GM23338 (cell line): ENCODE data around the gene SCRG1. TPM values are rescaled to one million over a fixed set of nuclear protein-coding genes. Genes with fewer than 3 reads are reported as not detected.

Experiments
- ATAC-seq: fragments of 200-7000 bp; cut with Tn5 transposase; 3 replicates; pipeline ENCODE4 v1.9.1; 2020
- DNase-seq: peaks from one replicate; pipeline ENCODE4 v3.0.0-alpha.2; 2015; ENCODE audit warnings: low spot score
- H2AFZ ChIP-seq: fragments of 200-600 bp; sonication (generic); 2 replicates; pipeline ENCODE4 v1.8.0; 2016; ENCODE audit warnings: antibody characterized with exemption, mild to moderate bottlenecking, moderate library complexity
- H3F3A ChIP-seq: fragments of 200-600 bp; sonication (generic); replicated peaks from 2 replicates; pipeline ENCODE4 v1.8.0; 2017; ENCODE audit warnings: antibody characterized with exemption, mixed run types, low read depth
- H3K27ac ChIP-seq: fragments of 200-600 bp; sonication (generic); 2 replicates; pipeline ENCODE4 v1.6.1; 2016; ENCODE audit warnings: low read depth
- H3K27me3 ChIP-seq: fragments of 200-600 bp; sonication (generic); 2 replicates; pipeline ENCODE4 v1.8.0; 2016; ENCODE audit warnings: mild to moderate bottlenecking, mixed run types, moderate library complexity; ENCODE audit not compliant: insufficient read depth
- H3K36me3 ChIP-seq: fragments of 200-600 bp; sonication (generic); 2 replicates; pipeline ENCODE4 v1.8.0; 2016; ENCODE audit warnings: mild to moderate bottlenecking; ENCODE audit not compliant: insufficient read depth
- H3K4me1 ChIP-seq: fragments of 200-600 bp; sonication (generic); 2 replicates; pipeline ENCODE4 v1.8.0; 2016; ENCODE audit warnings: mild to moderate bottlenecking, moderate library complexity; ENCODE audit not compliant: insufficient read depth
- H3K4me2 ChIP-seq: fragments of 200-600 bp; sonication (generic); 2 replicates; pipeline ENCODE4 v1.7.1; 2017; ENCODE audit warnings: mixed run types
- H3K4me3 ChIP-seq: fragments of 200-600 bp; sonication (generic); 2 replicates; pipeline ENCODE4 v1.6.1; 2016; ENCODE audit warnings: mixed run types
- H3K79me2 ChIP-seq: fragments of 200-600 bp; sonication (generic); replicated peaks from 2 replicates; pipeline ENCODE4 v1.8.0; 2017; ENCODE audit warnings: mild to moderate bottlenecking; ENCODE audit not compliant: insufficient read depth
- H3K9me2 ChIP-seq: fragments of 200-600 bp; sonication (generic); 2 replicates; pipeline ENCODE4 v1.8.0; 2017; ENCODE audit not compliant: insufficient read depth
- H4K20me1 ChIP-seq: fragments of 200-600 bp; sonication (generic); replicated peaks from 2 replicates; pipeline ENCODE4 v1.8.0; 2017; ENCODE audit warnings: mild to moderate bottlenecking; ENCODE audit not compliant: insufficient read depth
- H3K27ac Mint-ChIP-seq: 2 replicates; pipeline ENCODE4 v1.8.0; 2020; ENCODE audit warnings: inconsistent platforms, mild to moderate bottlenecking, moderate library complexity, mixed read lengths
- H3K27me3 Mint-ChIP-seq: 3 replicates; pipeline ENCODE4 v1.8.0; 2022; ENCODE audit warnings: low read depth, mild to moderate bottlenecking, moderate library complexity, mixed read lengths, inconsistent platforms; ENCODE audit not compliant: insufficient read depth, poor library complexity
- H3K36me3 Mint-ChIP-seq: 3 replicates; pipeline ENCODE4 v1.8.0; 2021; ENCODE audit warnings: low read depth, mild to moderate bottlenecking, inconsistent platforms, moderate library complexity, mixed read lengths
- H3K4me1 Mint-ChIP-seq: 3 replicates; pipeline ENCODE4 v1.8.0; 2020; ENCODE audit warnings: mild to moderate bottlenecking, inconsistent platforms, mixed read lengths
- H3K4me3 Mint-ChIP-seq: 3 replicates; pipeline ENCODE4 v1.8.0; 2021; ENCODE audit warnings: moderate library complexity, mild to moderate bottlenecking, inconsistent platforms, mixed read lengths
- H3K9me3 Mint-ChIP-seq: 3 replicates; pipeline ENCODE4 v1.8.0; 2020; ENCODE audit warnings: moderate library complexity, mild to moderate bottlenecking, inconsistent platforms, mixed read lengths
- CREB1 ChIP-seq: fragments of 250-450 bp; sonication (Bioruptor Pico); IDR thresholded peaks from 2 replicates; pipeline ENCODE4 v1.5.0; 2020; ENCODE audit warnings: low read depth, mild to moderate bottlenecking, moderate library complexity
- EZH2 ChIP-seq: fragments of 200-600 bp; sonication (generic); IDR thresholded peaks from one replicate; pipeline ENCODE4 v1.8.0; 2017; ENCODE audit warnings: antibody characterized with exemption, mild to moderate bottlenecking, low read depth; ENCODE audit not compliant: unreplicated experiment
- EZH2phosphoT487 ChIP-seq: fragments of 200-600 bp; sonication (generic); IDR thresholded peaks from one replicate; pipeline ENCODE4 v1.8.1; 2018; ENCODE audit warnings: antibody characterized with exemption; ENCODE audit not compliant: unreplicated experiment
- JUNB ChIP-seq: IDR thresholded peaks from one replicate; pipeline ENCODE4 v1.6.1; 2016; ENCODE audit warnings: antibody characterized with exemption; ENCODE audit not compliant: unreplicated experiment
- NANOG ChIP-seq: IDR thresholded peaks from 2 replicates; pipeline ENCODE4 v1.6.1; 2016; ENCODE audit warnings: antibody characterized with exemption, borderline replicate concordance
- POLR2AphosphoS5 ChIP-seq: IDR thresholded peaks from 2 replicates; pipeline ENCODE4 v1.6.1; 2016; ENCODE audit warnings: antibody characterized with exemption, low read depth
- STAT1 ChIP-seq: IDR thresholded peaks from one replicate; pipeline ENCODE4 v1.6.1; 2016; ENCODE audit warnings: antibody characterized with exemption; ENCODE audit not compliant: unreplicated experiment
- ZNF114 ChIP-seq: fragments of 250-450 bp; sonication (Bioruptor Pico); IDR thresholded peaks from 2 replicates; pipeline ENCODE4 v1.5.0; 2020; ENCODE audit warnings: mild to moderate bottlenecking, moderate library complexity
- ZNF331 ChIP-seq: fragments of 250-450 bp; sonication (Bioruptor Pico); IDR thresholded peaks from 2 replicates; pipeline ENCODE4 v1.5.0; 2020; ENCODE audit warnings: low read depth, mild to moderate bottlenecking, moderate library complexity
- polyA plus RNA-seq: library from polyadenylated mRNA; unstranded; fragments of >200 nt; fragmentation: Nextera tagmentation; extraction: Ambion mirVana; gene quantifications from 2 replicates; pipeline ENCODE4 v1.2.1, GENCODE V29; 2016
- total RNA-seq: library from RNA; depleted of rRNA; stranded (reverse); fragments of >200 nt; shearing (Covaris generic); gene quantifications from 2 replicates; pipeline ENCODE4 v1.2.3, GENCODE V29; 2014
- TF ChIP-seq, protein P1 (sequence below): IDR thresholded peaks from one replicate; pipeline ENCODE4 v1.6.1; 2018; ENCODE audit warnings: antibody characterized with exemption; ENCODE audit not compliant: unreplicated experiment
- TF ChIP-seq, protein P2 (sequence below): fragments of 250-450 bp; sonication (Bioruptor Pico); IDR thresholded peaks from 2 replicates; pipeline ENCODE4 v1.5.0; 2020; ENCODE audit warnings: mild to moderate bottlenecking, moderate library complexity
- TF ChIP-seq, protein P3 (sequence below): IDR thresholded peaks from 2 replicates; pipeline ENCODE4 v1.6.1; 2016; ENCODE audit warnings: antibody characterized with exemption
- TF ChIP-seq, protein P4 (sequence below), 2 experiments: fragments of 200-600 bp in 1 of 2; sonication (generic) in 1 of 2; conservative IDR thresholded peaks; 2 replicates each; pipeline versions ENCODE4 v1.5.1 to v1.6.1; 2016 to 2017; ENCODE audit warnings: antibody characterized with exemption in 2 of 2, low read depth in 2 of 2, mild to moderate bottlenecking in 2 of 2, moderate library complexity in 1 of 2

The SCRG1 gene
- total and polyA plus RNA-seq, 2 experiments from 2014 or later: 0.45 TPM; not detected in 1

DNA sequence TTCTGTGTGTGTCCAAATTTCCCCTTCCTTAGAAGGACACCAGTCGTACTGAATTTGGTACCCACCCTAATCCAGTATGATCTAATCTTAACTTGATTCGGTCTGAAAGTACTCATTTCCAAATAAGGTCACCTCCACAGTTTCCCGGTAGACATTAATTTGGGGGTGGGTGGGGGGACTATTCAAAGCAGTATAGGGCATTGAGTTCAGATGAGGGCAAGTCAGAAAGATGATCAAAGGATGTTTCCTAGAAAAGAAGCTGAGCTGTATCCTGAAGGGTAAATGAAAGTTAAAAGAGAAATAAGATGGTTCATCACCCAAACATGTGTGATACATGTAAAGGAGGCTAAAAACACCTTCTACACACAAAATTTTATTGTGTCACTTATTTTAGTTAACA lies 42.0 kb upstream of the SCRG1 start:
- Histone ChIP-seq H3K9me2 (no peaks in the 10 kb centered on the region), H2AFZ (no peak overlapping the region), H3K27me3 (no peaks in the 10 kb centered on the region), H3K4me2 (no peak overlapping the region), H3K79me2 (no peaks in the 10 kb centered on the region), H3K4me1 (peaks cover 10% of the 10 kb centered on the region), H3K36me3 (no peaks in the 10 kb centered on the region), H3K4me3 (no peak overlapping the region), H3K27ac (no peak overlapping the region), H3F3A (no peaks in the 10 kb centered on the region), H4K20me1 (no peaks in the 10 kb centered on the region)
- Mint-ChIP-seq H3K27me3 (no peaks in the 10 kb centered on the region), H3K36me3 (no peaks in the 10 kb centered on the region), H3K4me1 (peaks cover 15% of the 10 kb centered on the region), H3K27ac (no peak overlapping the region), H3K4me3 (no peak overlapping the region), H3K9me3 (no peaks in the 10 kb centered on the region)
- DNase-seq (no peak), ATAC-seq (no peak)
- no peak for TF ChIP-seq ZNF331 (CRISPR knock-in tag)
- no peak for TF ChIP-seq JUNB
- TF ChIP-seq, protein P1, sequence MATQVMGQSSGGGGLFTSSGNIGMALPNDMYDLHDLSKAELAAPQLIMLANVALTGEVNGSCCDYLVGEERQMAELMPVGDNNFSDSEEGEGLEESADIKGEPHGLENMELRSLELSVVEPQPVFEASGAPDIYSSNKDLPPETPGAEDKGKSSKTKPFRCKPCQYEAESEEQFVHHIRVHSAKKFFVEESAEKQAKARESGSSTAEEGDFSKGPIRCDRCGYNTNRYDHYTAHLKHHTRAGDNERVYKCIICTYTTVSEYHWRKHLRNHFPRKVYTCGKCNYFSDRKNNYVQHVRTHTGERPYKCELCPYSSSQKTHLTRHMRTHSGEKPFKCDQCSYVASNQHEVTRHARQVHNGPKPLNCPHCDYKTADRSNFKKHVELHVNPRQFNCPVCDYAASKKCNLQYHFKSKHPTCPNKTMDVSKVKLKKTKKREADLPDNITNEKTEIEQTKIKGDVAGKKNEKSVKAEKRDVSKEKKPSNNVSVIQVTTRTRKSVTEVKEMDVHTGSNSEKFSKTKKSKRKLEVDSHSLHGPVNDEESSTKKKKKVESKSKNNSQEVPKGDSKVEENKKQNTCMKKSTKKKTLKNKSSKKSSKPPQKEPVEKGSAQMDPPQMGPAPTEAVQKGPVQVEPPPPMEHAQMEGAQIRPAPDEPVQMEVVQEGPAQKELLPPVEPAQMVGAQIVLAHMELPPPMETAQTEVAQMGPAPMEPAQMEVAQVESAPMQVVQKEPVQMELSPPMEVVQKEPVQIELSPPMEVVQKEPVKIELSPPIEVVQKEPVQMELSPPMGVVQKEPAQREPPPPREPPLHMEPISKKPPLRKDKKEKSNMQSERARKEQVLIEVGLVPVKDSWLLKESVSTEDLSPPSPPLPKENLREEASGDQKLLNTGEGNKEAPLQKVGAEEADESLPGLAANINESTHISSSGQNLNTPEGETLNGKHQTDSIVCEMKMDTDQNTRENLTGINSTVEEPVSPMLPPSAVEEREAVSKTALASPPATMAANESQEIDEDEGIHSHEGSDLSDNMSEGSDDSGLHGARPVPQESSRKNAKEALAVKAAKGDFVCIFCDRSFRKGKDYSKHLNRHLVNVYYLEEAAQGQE: no peak
- no peak for TF ChIP-seq POLR2AphosphoS5
- no peak for TF ChIP-seq STAT1
- TF ChIP-seq, protein P2, sequence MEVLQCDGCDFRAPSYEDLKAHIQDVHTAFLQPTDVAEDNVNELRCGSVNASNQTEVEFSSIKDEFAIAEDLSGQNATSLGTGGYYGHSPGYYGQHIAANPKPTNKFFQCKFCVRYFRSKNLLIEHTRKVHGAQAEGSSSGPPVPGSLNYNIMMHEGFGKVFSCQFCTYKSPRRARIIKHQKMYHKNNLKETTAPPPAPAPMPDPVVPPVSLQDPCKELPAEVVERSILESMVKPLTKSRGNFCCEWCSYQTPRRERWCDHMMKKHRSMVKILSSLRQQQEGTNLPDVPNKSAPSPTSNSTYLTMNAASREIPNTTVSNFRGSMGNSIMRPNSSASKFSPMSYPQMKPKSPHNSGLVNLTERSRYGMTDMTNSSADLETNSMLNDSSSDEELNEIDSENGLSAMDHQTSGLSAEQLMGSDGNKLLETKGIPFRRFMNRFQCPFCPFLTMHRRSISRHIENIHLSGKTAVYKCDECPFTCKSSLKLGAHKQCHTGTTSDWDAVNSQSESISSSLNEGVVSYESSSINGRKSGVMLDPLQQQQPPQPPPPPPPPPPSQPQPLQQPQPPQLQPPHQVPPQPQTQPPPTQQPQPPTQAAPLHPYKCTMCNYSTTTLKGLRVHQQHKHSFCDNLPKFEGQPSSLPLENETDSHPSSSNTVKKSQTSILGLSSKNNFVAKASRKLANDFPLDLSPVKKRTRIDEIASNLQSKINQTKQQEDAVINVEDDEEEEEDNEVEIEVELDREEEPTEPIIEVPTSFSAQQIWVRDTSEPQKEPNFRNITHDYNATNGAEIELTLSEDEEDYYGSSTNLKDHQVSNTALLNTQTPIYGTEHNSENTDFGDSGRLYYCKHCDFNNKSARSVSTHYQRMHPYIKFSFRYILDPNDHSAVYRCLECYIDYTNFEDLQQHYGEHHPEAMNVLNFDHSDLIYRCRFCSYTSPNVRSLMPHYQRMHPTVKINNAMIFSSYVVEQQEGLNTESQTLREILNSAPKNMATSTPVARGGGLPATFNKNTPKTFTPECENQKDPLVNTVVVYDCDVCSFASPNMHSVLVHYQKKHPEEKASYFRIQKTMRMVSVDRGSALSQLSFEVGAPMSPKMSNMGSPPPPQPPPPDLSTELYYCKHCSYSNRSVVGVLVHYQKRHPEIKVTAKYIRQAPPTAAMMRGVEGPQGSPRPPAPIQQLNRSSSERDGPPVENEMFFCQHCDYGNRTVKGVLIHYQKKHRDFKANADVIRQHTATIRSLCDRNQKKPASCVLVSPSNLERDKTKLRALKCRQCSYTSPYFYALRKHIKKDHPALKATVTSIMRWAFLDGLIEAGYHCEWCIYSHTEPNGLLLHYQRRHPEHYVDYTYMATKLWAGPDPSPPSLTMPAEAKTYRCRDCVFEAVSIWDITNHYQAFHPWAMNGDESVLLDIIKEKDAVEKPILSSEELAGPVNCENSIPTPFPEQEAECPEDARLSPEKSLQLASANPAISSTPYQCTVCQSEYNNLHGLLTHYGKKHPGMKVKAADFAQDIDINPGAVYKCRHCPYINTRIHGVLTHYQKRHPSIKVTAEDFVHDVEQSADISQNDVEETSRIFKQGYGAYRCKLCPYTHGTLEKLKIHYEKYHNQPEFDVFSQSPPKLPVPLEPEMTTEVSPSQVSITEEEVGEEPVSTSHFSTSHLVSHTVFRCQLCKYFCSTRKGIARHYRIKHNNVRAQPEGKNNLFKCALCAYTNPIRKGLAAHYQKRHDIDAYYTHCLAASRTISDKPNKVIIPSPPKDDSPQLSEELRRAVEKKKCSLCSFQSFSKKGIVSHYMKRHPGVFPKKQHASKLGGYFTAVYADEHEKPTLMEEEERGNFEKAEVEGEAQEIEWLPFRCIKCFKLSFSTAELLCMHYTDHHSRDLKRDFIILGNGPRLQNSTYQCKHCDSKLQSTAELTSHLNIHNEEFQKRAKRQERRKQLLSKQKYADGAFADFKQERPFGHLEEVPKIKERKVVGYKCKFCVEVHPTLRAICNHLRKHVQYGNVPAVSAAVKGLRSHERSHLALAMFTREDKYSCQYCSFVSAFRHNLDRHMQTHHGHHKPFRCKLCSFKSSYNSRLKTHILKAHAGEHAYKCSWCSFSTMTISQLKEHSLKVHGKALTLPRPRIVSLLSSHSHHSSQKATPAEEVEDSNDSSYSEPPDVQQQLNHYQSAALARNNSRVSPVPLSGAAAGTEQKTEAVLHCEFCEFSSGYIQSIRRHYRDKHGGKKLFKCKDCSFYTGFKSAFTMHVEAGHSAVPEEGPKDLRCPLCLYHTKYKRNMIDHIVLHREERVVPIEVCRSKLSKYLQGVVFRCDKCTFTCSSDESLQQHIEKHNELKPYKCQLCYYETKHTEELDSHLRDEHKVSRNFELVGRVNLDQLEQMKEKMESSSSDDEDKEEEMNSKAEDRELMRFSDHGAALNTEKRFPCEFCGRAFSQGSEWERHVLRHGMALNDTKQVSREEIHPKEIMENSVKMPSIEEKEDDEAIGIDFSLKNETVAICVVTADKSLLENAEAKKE (CRISPR knock-in tag): no peak
- TF ChIP-seq ZNF114 (CRISPR knock-in tag): no peak
- TF ChIP-seq EZH2: no peak
- no peak for TF ChIP-seq EZH2phosphoT487
- TF ChIP-seq, protein P3, sequence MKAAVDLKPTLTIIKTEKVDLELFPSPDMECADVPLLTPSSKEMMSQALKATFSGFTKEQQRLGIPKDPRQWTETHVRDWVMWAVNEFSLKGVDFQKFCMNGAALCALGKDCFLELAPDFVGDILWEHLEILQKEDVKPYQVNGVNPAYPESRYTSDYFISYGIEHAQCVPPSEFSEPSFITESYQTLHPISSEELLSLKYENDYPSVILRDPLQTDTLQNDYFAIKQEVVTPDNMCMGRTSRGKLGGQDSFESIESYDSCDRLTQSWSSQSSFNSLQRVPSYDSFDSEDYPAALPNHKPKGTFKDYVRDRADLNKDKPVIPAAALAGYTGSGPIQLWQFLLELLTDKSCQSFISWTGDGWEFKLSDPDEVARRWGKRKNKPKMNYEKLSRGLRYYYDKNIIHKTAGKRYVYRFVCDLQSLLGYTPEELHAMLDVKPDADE: no peak
- no peak for TF ChIP-seq NANOG
- TF ChIP-seq, protein P4, sequence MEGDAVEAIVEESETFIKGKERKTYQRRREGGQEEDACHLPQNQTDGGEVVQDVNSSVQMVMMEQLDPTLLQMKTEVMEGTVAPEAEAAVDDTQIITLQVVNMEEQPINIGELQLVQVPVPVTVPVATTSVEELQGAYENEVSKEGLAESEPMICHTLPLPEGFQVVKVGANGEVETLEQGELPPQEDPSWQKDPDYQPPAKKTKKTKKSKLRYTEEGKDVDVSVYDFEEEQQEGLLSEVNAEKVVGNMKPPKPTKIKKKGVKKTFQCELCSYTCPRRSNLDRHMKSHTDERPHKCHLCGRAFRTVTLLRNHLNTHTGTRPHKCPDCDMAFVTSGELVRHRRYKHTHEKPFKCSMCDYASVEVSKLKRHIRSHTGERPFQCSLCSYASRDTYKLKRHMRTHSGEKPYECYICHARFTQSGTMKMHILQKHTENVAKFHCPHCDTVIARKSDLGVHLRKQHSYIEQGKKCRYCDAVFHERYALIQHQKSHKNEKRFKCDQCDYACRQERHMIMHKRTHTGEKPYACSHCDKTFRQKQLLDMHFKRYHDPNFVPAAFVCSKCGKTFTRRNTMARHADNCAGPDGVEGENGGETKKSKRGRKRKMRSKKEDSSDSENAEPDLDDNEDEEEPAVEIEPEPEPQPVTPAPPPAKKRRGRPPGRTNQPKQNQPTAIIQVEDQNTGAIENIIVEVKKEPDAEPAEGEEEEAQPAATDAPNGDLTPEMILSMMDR (conservative IDR thresholded peaks at IDR 0.05; ENCODE audit: low read depth in 2 of 2): no peak
- no peak for TF ChIP-seq CREB1
